Activated CD8-positive, alpha-beta memory T cell treated with anti-CD3 and anti-CD28 coated beads, Interleukin-2, amount 50 U/mL, for 1 hour (primary cell): ENCODE measurements around the gene KIAA0753.

ENCODE experiments used
- DNase-seq: peaks from one replicate; pipeline ENCODE4 v3.0.0-alpha.2; 2020; ENCODE audit errors: extremely low read depth

Gene KIAA0753

GRCh38 chr17:6548578-6549330, 91.8 kb downstream of the KIAA0753 start:
- DNase-seq = no peak

GRCh38 chr17:6548034-6548433, 92.5 kb downstream of the KIAA0753 start:
- no peak for DNase-seq

GRCh38 chr17:6547336-6547735, 93.2 kb downstream of the KIAA0753 start:
- no peak for DNase-seq

- DNase-seq = no peak
Observed at GRCh38 chr17:6546069-6546718, 94.3 kb downstream of the KIAA0753 start.

- DNase-seq = no peak
Observed at GRCh38 chr17:6545291-6545690, 95.2 kb downstream of the KIAA0753 start.

- no peak for DNase-seq
Observed at GRCh38 chr17:6544011-6544370, 96.5 kb downstream of the KIAA0753 start.

- DNase-seq = no peak
Observed at GRCh38 chr17:6543079-6544010, 97.2 kb downstream of the KIAA0753 start.

- DNase-seq = no peak
Observed at GRCh38 chr17:6542577-6542976, 97.9 kb downstream of the KIAA0753 start.

GRCh38 chr17:6541886-6542285, 98.6 kb downstream of the KIAA0753 start:
- no peak for DNase-seq

- DNase-seq = no peak
Observed at GRCh38 chr17:6539871-6540270, 100.6 kb downstream of the KIAA0753 start.

- DNase-seq = no peak
Observed at GRCh38 chr17:6536566-6537065, 103.9 kb downstream of the KIAA0753 start.

- DNase-seq = no peak
Observed at GRCh38 chr17:6536053-6536452, 104.5 kb downstream of the KIAA0753 start.

GRCh38 chr17:6534846-6535514, 105.5 kb downstream of the KIAA0753 start:
- no peak for DNase-seq

GRCh38 chr17:6532441-6532885, 108.0 kb downstream of the KIAA0753 start:
- DNase-seq = no peak

- no peak for DNase-seq
Observed at GRCh38 chr17:6531575-6531974, 108.9 kb downstream of the KIAA0753 start.

GRCh38 chr17:6530324-6530920, 110.1 kb downstream of the KIAA0753 start:
- no peak for DNase-seq

GRCh38 chr17:6528557-6528956, 112.0 kb downstream of the KIAA0753 start:
- no peak for DNase-seq
